PC-9 (cell line): ENCODE data around the gene DBF4B. TPM values are rescaled to one million over a fixed set of nuclear protein-coding genes. Genes with fewer than 3 reads are reported as not detected.

Experiments used
- BruUV-seq: library from RNA; stranded (reverse); fragments of 400-500 nt; replicated peaks from 2 replicates; lab custom pipeline; 2021; lab: Mats Ljungman, UMichigan
- CTCF ChIA-PET: fragments of 300-600 bp; sonication (Branson Sonifier 250); formaldehyde crosslinking; loops from one replicate; lab custom pipeline; 2022; ENCODE audit warnings: antibody characterized with exemption; lab: Charles Lee
- POLR2A ChIA-PET: fragments of 300-600 bp; sonication (Branson Sonifier 250); formaldehyde crosslinking; loops from one replicate; lab custom pipeline; 2022; ENCODE audit warnings: antibody characterized with exemption; ENCODE audit not compliant: unreplicated experiment; lab: Charles Lee
- DNase-seq, 2 experiments: peaks; one replicate each; pipeline versions ENCODE4 v3.0.0 to v3.0.0-alpha.2; 2015 to 2022; ENCODE audit warnings: mixed read lengths in 1 of 2
- H2AFZ ChIP-seq: fragments of 200-600 bp; sonication (generic); 2 replicates; pipeline ENCODE4 v1.8.1; 2017; ENCODE audit warnings: antibody characterized with exemption
- H3F3A ChIP-seq: fragments of 200-600 bp; sonication (generic); 2 replicates; pipeline ENCODE4 v1.8.1; 2017; ENCODE audit warnings: antibody characterized with exemption, mild to moderate bottlenecking, low read depth; ENCODE audit not compliant: insufficient read depth
- H3K27ac ChIP-seq: fragments of 200-600 bp; sonication (generic); 2 replicates; pipeline ENCODE4 v1.6.1; 2016; ENCODE audit warnings: mixed run types
- H3K27me3 ChIP-seq: fragments of 200-600 bp; sonication (generic); 2 replicates; pipeline ENCODE4 v1.6.1; 2016; ENCODE audit warnings: low read depth, mixed run types; ENCODE audit not compliant: insufficient read depth
- H3K36me3 ChIP-seq: fragments of 200-600 bp; sonication (generic); 2 replicates; pipeline ENCODE4 v1.6.1; 2016; ENCODE audit warnings: low read depth, mixed run types
- H3K4me1 ChIP-seq: fragments of 200-600 bp; sonication (generic); replicated peaks from 2 replicates; pipeline ENCODE4 v1.6.1; 2016; ENCODE audit warnings: mixed run types; ENCODE audit not compliant: insufficient read depth
- H3K4me2 ChIP-seq: fragments of 200-600 bp; sonication (generic); 2 replicates; pipeline ENCODE4 v1.6.1; 2017; ENCODE audit warnings: mixed run types
- H3K4me3 ChIP-seq: fragments of 200-600 bp; sonication (generic); 2 replicates; pipeline ENCODE4 v1.6.1; 2016; ENCODE audit warnings: mixed run types
- H3K79me2 ChIP-seq: fragments of 200-600 bp; sonication (generic); 2 replicates; pipeline ENCODE4 v1.6.1; 2017; ENCODE audit warnings: low read depth, mixed run types
- H3K9me2 ChIP-seq: fragments of 200-600 bp; sonication (generic); 2 replicates; pipeline ENCODE4 v1.8.1; 2017; ENCODE audit warnings: mild to moderate bottlenecking; ENCODE audit not compliant: insufficient read depth
- H3K9me3 ChIP-seq: fragments of 200-600 bp; sonication (generic); 2 replicates; pipeline ENCODE4 v1.8.1; 2016; ENCODE audit warnings: low read depth; ENCODE audit not compliant: insufficient read depth
- H4K20me1 ChIP-seq: fragments of 200-600 bp; sonication (generic); 2 replicates; pipeline ENCODE4 v1.8.1; 2017; ENCODE audit not compliant: insufficient read depth
- CTCF ChIP-seq: fragments of 200-600 bp; sonication (generic); conservative IDR thresholded peaks from 2 replicates; pipeline ENCODE4 v1.6.1; 2017; ENCODE audit warnings: mixed run types, antibody characterized with exemption, mild to moderate bottlenecking, moderate library complexity
- EZH2 ChIP-seq: fragments of 200-600 bp; sonication (generic); IDR thresholded peaks from 2 replicates; pipeline ENCODE4 v1.8.0; 2017; ENCODE audit warnings: antibody characterized with exemption, low read depth
- intact Hi-C: fragments of 100-400 bp; cut with micrococcal nuclease; formaldehyde crosslinking; loops from one replicate; pipeline ENCODE4 v1.10.0; 2022; ENCODE audit not compliant: unreplicated experiment
- total RNA-seq: library from RNA; stranded (reverse); gene quantifications from 2 replicates; pipeline ENCODE4 v1.2.3, GENCODE V29; 2021

The DBF4B gene
- total RNA-seq, 1 experiment from 2014 or later, result 33.3 TPM

DNA sequence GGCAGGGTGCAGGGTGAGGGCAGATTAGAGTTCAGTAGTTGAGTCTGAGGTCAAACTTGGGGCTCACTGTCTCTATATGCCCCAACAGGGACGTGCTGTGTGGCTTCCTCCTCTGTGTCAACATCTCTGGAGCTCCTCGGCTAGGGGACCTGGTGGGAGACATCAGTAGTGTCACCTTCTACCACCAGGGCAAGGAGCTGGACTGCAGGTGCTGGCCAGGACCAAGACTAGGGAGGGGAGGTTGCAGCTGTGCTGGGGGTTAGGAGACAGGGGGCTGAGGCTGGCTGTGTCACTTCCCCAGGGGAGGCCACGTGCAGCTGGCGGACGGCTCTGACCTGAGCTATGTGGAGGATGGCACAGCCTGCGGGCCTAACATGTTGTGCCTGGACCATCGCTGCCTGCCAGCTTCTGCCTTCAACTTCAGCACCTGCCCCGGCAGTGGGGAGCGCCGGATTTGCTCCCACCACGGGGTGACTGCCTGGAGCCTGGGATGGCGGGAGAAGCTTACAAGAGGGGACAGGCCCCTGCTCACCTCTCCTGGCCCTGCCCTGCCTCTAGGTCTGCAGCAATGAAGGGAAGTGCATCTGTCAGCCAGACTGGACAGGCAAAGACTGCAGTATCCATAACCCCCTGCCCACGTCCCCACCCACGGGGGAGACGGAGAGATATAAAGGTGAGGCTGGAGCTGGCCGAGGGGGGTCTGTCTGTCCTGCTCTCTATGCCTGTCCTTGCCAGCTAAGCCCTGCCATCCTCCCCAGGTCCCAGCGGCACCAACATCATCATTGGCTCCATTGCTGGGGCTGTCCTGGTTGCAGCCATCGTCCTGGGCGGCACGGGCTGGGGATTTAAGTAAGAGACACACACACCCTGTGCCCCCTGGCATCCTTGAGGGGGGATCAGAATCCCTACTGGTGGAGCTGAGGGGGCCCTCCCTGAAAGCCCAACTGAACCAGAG lies 69.2 kb downstream of the DBF4B start:
- POLR2A ChIA-PET, result no interaction called here
- Histone ChIP-seq H3K4me1 (peaks cover 8% of the 10 kb centered on the region; the same call in 1 of the 2 replicates), H3K9me3 (no peaks in the 10 kb centered on the region), H3K4me2 (no peak overlapping the region), H2AFZ (no peak overlapping the region), H3K4me3 (no peak overlapping the region), H4K20me1 (no peaks in the 10 kb centered on the region), H3K36me3 (no peaks in the 10 kb centered on the region), H3F3A (no peaks in the 10 kb centered on the region), H3K79me2 (no peaks in the 10 kb centered on the region), H3K27me3 (no peaks in the 10 kb centered on the region), H3K9me2 (no peaks in the 10 kb centered on the region), H3K27ac (no peak overlapping the region)
- no peak for TF ChIP-seq CTCF
- no peak for TF ChIP-seq EZH2
- DNase-seq, result no peak
- CTCF ChIA-PET, result interaction anchor here (0.5 to 1.1 kb wide), 2 partner anchors 101 to 498 kb away, joined by 3 to 5 read pairs; no protein-coding TSS in a partner anchor
- no TSS peak for BruUV-seq
- intact Hi-C loops, result no loop called here

- Histone ChIP-seq H3K4me2 (peak overlapping the region; percentile 87), H3K4me1 (peaks cover 8% of the 10 kb centered on the region; the same call in 1 of the 2 replicates), H4K20me1 (no peaks in the 10 kb centered on the region), H3K27me3 (no peaks in the 10 kb centered on the region), H3F3A (no peaks in the 10 kb centered on the region), H3K9me2 (no peaks in the 10 kb centered on the region), H3K27ac (no peak overlapping the region), H3K36me3 (no peaks in the 10 kb centered on the region), H3K4me3 (peak overlapping the region; percentile 57; the same call in 1 of the 2 replicates), H2AFZ (no peak overlapping the region), H3K9me3 (no peaks in the 10 kb centered on the region), H3K79me2 (no peaks in the 10 kb centered on the region)
- no TSS peak for BruUV-seq
- ChIA-PET POLR2A (interaction anchor here (0.5 kb wide), 1 partner anchor 10 kb away, joined by 3 read pairs; no protein-coding TSS in a partner anchor), CTCF (interaction anchor here (0.6 to 1.1 kb wide), 4 partner anchors 40 to 355 kb away, joined by 3 to 24 read pairs (median 7); no protein-coding TSS in a partner anchor)
- DNase-seq, result no peak
- no peak for TF ChIP-seq EZH2
- no peak for TF ChIP-seq CTCF
- intact Hi-C loops, result loop anchor here (1.0 kb wide), 1 partner anchor 87 kb away; no protein-coding TSS in a partner anchor
These were observed 70.3 kb downstream of the DBF4B start for GRCh38 chr17:44778656-44779210.
